ENCODE measurements around the gene TPR. TPM values are rescaled to one million over a fixed set of nuclear protein-coding genes. Genes with fewer than 3 reads are reported as not detected.

TPR gene
- polyA plus RNA-seq, 1 donor (not counting 4 experiments of a cell fraction or from before 2014, with no cell fraction given), result 46.8 TPM

- no peak for FAIRE-seq
Observed at GRCh38 chr1:186413319-186413718, 38.3 kb upstream of the TPR start.

GRCh38 chr1:186409091-186409490, 34.0 kb upstream of the TPR start:
- no peaks in the 10 kb centered on the region for H3K4me1 ChIP-seq (ENCODE audit: control insufficient read depth, extremely low read depth, insufficient read depth, low read length)
- no peak for DNase-seq (ENCODE audit: low read depth, low spot score)
- H3K9ac ChIP-seq (ENCODE audit: control insufficient read depth, extremely low read depth, insufficient read depth, low read length), result no peak overlapping the region
- no peaks in the 10 kb centered on the region for H4K20me1 ChIP-seq (ENCODE audit: control insufficient read depth, extremely low read depth, insufficient read depth, low read length)
- H3K79me2 ChIP-seq (ENCODE audit: control insufficient read depth, insufficient read depth, low read length), result no peaks in the 10 kb centered on the region
- no peaks in the 10 kb centered on the region for H3K9me1 ChIP-seq (ENCODE audit: control insufficient read depth, extremely low read depth, insufficient read depth, low read length)
- dilution Hi-C loops (cut with MboI; ENCODE audit: extremely low pct_ligation_motif_present, low sequenced_read_pairs), result no loop called here
- H3K36me3 ChIP-seq (ENCODE audit: control insufficient read depth in 2 of 2, extremely low read depth in 1 of 2, insufficient read depth in 2 of 2, low read length in 2 of 2), result peaks cover 4 to 13% of the 10 kb centered on the region in 2 experiments
- H3K9me3 ChIP-seq (ENCODE audit: control insufficient read depth, low read depth, low read length), result no peaks in the 10 kb centered on the region
- H3K4me3 ChIP-seq (ENCODE audit: control insufficient read depth in 2 of 3, extremely low read depth in 1 of 3, insufficient read depth in 2 of 3, low read depth in 1 of 3, low read length in 3 of 3), result no peak overlapping the region
- H3K27ac ChIP-seq (ENCODE audit: control insufficient read depth, insufficient read depth, low read length), result no peak overlapping the region
- TF ChIP-seq, protein P1, sequence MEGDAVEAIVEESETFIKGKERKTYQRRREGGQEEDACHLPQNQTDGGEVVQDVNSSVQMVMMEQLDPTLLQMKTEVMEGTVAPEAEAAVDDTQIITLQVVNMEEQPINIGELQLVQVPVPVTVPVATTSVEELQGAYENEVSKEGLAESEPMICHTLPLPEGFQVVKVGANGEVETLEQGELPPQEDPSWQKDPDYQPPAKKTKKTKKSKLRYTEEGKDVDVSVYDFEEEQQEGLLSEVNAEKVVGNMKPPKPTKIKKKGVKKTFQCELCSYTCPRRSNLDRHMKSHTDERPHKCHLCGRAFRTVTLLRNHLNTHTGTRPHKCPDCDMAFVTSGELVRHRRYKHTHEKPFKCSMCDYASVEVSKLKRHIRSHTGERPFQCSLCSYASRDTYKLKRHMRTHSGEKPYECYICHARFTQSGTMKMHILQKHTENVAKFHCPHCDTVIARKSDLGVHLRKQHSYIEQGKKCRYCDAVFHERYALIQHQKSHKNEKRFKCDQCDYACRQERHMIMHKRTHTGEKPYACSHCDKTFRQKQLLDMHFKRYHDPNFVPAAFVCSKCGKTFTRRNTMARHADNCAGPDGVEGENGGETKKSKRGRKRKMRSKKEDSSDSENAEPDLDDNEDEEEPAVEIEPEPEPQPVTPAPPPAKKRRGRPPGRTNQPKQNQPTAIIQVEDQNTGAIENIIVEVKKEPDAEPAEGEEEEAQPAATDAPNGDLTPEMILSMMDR (optimal IDR thresholded peaks at IDR 0.05 in 1 of 3, IDR thresholded peaks at IDR 0.05 in 1 of 3, conservative IDR thresholded peaks at IDR 0.05 in 1 of 3; ENCODE audit: extremely low read depth in 1 of 3, insufficient read depth in 2 of 3, low read length in 3 of 3), result no peak
- FAIRE-seq, result no peak
- no peak overlapping the region for H2AFZ ChIP-seq (ENCODE audit: control insufficient read depth, low read length)
- no peaks in the 10 kb centered on the region for H3K27me3 ChIP-seq (ENCODE audit: control insufficient read depth, extremely low read depth, insufficient read depth, low read length)
- H3K4me2 ChIP-seq (ENCODE audit: control insufficient read depth, extremely low read depth, insufficient read depth, low read depth, low read length), result no peak overlapping the region

More at GRCh38 chr1:186413319-186413718, 38.3 kb upstream of the TPR start:
- no peaks in the 10 kb centered on the region for H3K9me1 ChIP-seq (ENCODE audit: control insufficient read depth, extremely low read depth, insufficient read depth, low read length)
- H3K79me2 ChIP-seq (ENCODE audit: control insufficient read depth, insufficient read depth, low read length), result no peaks in the 10 kb centered on the region
- H3K4me3 ChIP-seq (ENCODE audit: control insufficient read depth in 2 of 3, extremely low read depth in 1 of 3, insufficient read depth in 2 of 3, low read depth in 1 of 3, low read length in 3 of 3), result no peak overlapping the region
- peaks cover 3 to 14% of the 10 kb centered on the region in 2 experiments for H3K36me3 ChIP-seq (ENCODE audit: control insufficient read depth in 2 of 2, extremely low read depth in 1 of 2, insufficient read depth in 2 of 2, low read length in 2 of 2)
- H3K4me1 ChIP-seq (ENCODE audit: control insufficient read depth, extremely low read depth, insufficient read depth, low read length), result no peaks in the 10 kb centered on the region
- no peaks in the 10 kb centered on the region for H3K9me3 ChIP-seq (ENCODE audit: control insufficient read depth, low read depth, low read length)
- H3K27ac ChIP-seq (ENCODE audit: control insufficient read depth, insufficient read depth, low read length), result no peak overlapping the region
- TF ChIP-seq, protein P1 (optimal IDR thresholded peaks at IDR 0.05 in 1 of 3, IDR thresholded peaks at IDR 0.05 in 1 of 3, conservative IDR thresholded peaks at IDR 0.05 in 1 of 3; ENCODE audit: extremely low read depth in 1 of 3, insufficient read depth in 2 of 3, low read length in 3 of 3), result no peak
- no peak for TF ChIP-seq EZH2 (IDR thresholded peaks at IDR 0.05; ENCODE audit: low read length)
- H3K9ac ChIP-seq (ENCODE audit: control insufficient read depth, extremely low read depth, insufficient read depth, low read length), result no peak overlapping the region
- no peaks in the 10 kb centered on the region for H4K20me1 ChIP-seq (ENCODE audit: control insufficient read depth, extremely low read depth, insufficient read depth, low read length)
- DNase-seq (ENCODE audit: low read depth, low spot score), result no peak
- no peak overlapping the region for H3K4me2 ChIP-seq (ENCODE audit: control insufficient read depth, extremely low read depth, insufficient read depth, low read depth, low read length)
- H3K27me3 ChIP-seq (ENCODE audit: control insufficient read depth, extremely low read depth, insufficient read depth, low read length), result no peaks in the 10 kb centered on the region
- dilution Hi-C loops (cut with MboI; ENCODE audit: extremely low pct_ligation_motif_present, low sequenced_read_pairs), result no loop called here
- H2AFZ ChIP-seq (ENCODE audit: control insufficient read depth, low read length), result no peak overlapping the region

All from keratinocyte (primary cell).